Panc1 (cell line): ENCODE results near the gene UMAD1. TPM values are rescaled to one million over a fixed set of nuclear protein-coding genes. Genes with fewer than 3 reads are reported as not detected.

Experiments
- ATAC-seq: fragments of 200-7000 bp; cut with Tn5 transposase; 2 replicates; pipeline ENCODE4 v1.9.1; 2020; ENCODE audit warnings: mild to moderate bottlenecking, moderate library complexity
- BruUV-seq: library from RNA; stranded (reverse); fragments of 400-500 nt; replicated peaks from 2 replicates; lab custom pipeline; 2021; lab: Mats Ljungman, UMichigan
- CTCF ChIA-PET: fragments of 300-600 bp; sonication (Branson Sonifier 250); formaldehyde crosslinking; loops from one replicate; lab custom pipeline; 2022; ENCODE audit warnings: antibody characterized with exemption; lab: Charles Lee
- POLR2A ChIA-PET: fragments of 300-600 bp; sonication (Branson Sonifier 250); formaldehyde crosslinking; loops from one replicate; lab custom pipeline; 2022; ENCODE audit warnings: antibody characterized with exemption; lab: Charles Lee
- DNase-seq: peaks from one replicate; pipeline ENCODE4 v3.0.0-alpha.2; 2010; ENCODE audit warnings: low read depth, low spot score
- H3K27ac ChIP-seq: 2 replicates; pipeline ENCODE4 v1.5.1; 2011; ENCODE audit warnings: mild to moderate bottlenecking, low read length, inconsistent platforms
- H3K27me3 ChIP-seq: fragments of 200-500 bp; sonication (Bioruptor generic); 2 replicates; pipeline ENCODE4 v1.6.0; 2014; ENCODE audit warnings: low read length, inconsistent platforms; ENCODE audit not compliant: control insufficient read depth, insufficient read depth
- H3K36me3 ChIP-seq: fragments of 200-500 bp; sonication (Bioruptor generic); 2 replicates; pipeline ENCODE4 v1.5.1; 2014; ENCODE audit warnings: inconsistent platforms, mild to moderate bottlenecking, low read length, moderate library complexity; ENCODE audit not compliant: control insufficient read depth, insufficient read depth
- H3K4me1 ChIP-seq: 2 replicates; pipeline ENCODE4 v1.5.1; 2011; ENCODE audit warnings: inconsistent platforms, mild to moderate bottlenecking, low read length, moderate library complexity; ENCODE audit not compliant: control insufficient read depth, insufficient read depth
- H3K4me3 ChIP-seq, 2 experiments: 2 replicates each; pipeline ENCODE4 v1.5.1; 2011 to 2012; ENCODE audit warnings: low read depth in 2 of 2, low read length in 2 of 2, mild to moderate bottlenecking in 2 of 2, inconsistent platforms in 1 of 2, moderate library complexity in 1 of 2
- H3K9me3 ChIP-seq: fragments of 200-500 bp; sonication (Bioruptor generic); 2 replicates; pipeline ENCODE4 v1.5.1; 2014; ENCODE audit warnings: low read depth, mild to moderate bottlenecking, inconsistent platforms, low read length, moderate library complexity; ENCODE audit not compliant: control insufficient read depth, insufficient read depth
- POLR2AphosphoS5 ChIP-seq: IDR thresholded peaks from 2 replicates; pipeline ENCODE4 v1.6.1; 2012; ENCODE audit warnings: mild to moderate bottlenecking, low read depth, low read length, moderate library complexity
- SIN3A ChIP-seq: IDR thresholded peaks from 2 replicates; pipeline ENCODE4 v1.6.1; 2012; ENCODE audit warnings: low read depth, mild to moderate bottlenecking, low read length, moderate library complexity, borderline replicate concordance; ENCODE audit not compliant: insufficient read depth
- TCF7L2 ChIP-seq: IDR thresholded peaks from 2 replicates; pipeline ENCODE4 v1.6.1; 2011; ENCODE audit warnings: mild to moderate bottlenecking, low read depth, low read length, inconsistent platforms
- in situ Hi-C: cut with HindIII; loops from 2 replicates; pipeline ENCODE4 v1.10.0; 2016; ENCODE audit warnings: low sequenced_read_pairs, low pct_unique_long_range_greater_than_20kb
- intact Hi-C: fragments of 100-400 bp; cut with micrococcal nuclease; formaldehyde crosslinking; loops from one replicate; pipeline ENCODE4 v1.10.0; 2022; ENCODE audit not compliant: unreplicated experiment
- total RNA-seq: library from RNA; stranded (reverse); gene quantifications from one replicate; pipeline ENCODE4 v1.2.1, GENCODE V29; 2021; ENCODE audit not compliant: unreplicated experiment
- TF ChIP-seq, protein P1 (sequence below), 2 experiments: IDR thresholded peaks; 2 replicates each; pipeline ENCODE4 v1.6.1; 2011 to 2012; ENCODE audit warnings: low read depth in 2 of 2, control low read depth in 1 of 2, low read length in 1 of 2, mild to moderate bottlenecking in 1 of 2, moderate library complexity in 1 of 2; ENCODE audit not compliant: insufficient read depth in 1 of 2
- TF ChIP-seq, protein P2 (sequence below): fragments of 450-650 bp; IDR thresholded peaks from 2 replicates; pipeline ENCODE4 v1.5.1; 2017; ENCODE audit warnings: mild to moderate bottlenecking

Gene UMAD1
- total RNA-seq, 1 experiment from 2014 or later: 19.9 TPM

DNA sequence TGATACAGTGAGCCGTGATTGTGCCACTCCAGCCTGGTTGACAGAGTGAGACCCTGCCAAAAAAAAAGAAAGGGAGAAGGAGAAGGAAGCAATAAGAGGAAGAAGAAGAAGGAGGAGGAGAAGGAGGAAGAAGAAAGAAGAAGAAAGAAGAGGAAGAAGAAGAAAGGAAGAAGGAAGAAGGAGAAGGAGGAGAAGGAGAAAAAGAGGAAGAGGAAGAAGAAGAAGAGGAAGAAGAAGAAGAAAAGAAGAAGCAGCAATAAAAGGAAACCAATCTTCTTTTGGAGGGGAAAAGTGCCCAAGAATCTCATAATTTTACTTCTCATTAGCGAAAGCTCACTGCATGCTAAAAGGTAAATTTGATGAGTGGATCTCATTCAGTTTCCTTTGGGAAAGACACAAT, 242.3 kb downstream of the UMAD1 start:
- no TSS peak for BruUV-seq
- Histone ChIP-seq H3K4me1 (no peaks in the 10 kb centered on the region), H3K4me3 (no peak overlapping the region), H3K36me3 (no peaks in the 10 kb centered on the region), H3K9me3 (no peaks in the 10 kb centered on the region), H3K27me3 (no peaks in the 10 kb centered on the region), H3K27ac (no peak overlapping the region)
- intact Hi-C loops (no loop called here), in situ Hi-C loops (no loop called here)
- DNase-seq (no peak), ATAC-seq (no peak)
- CTCF ChIA-PET: no interaction called here
- TF ChIP-seq TCF7L2 (no peak), POLR2AphosphoS5 (no peak), SIN3A (no peak)
- TF ChIP-seq, protein P1, sequence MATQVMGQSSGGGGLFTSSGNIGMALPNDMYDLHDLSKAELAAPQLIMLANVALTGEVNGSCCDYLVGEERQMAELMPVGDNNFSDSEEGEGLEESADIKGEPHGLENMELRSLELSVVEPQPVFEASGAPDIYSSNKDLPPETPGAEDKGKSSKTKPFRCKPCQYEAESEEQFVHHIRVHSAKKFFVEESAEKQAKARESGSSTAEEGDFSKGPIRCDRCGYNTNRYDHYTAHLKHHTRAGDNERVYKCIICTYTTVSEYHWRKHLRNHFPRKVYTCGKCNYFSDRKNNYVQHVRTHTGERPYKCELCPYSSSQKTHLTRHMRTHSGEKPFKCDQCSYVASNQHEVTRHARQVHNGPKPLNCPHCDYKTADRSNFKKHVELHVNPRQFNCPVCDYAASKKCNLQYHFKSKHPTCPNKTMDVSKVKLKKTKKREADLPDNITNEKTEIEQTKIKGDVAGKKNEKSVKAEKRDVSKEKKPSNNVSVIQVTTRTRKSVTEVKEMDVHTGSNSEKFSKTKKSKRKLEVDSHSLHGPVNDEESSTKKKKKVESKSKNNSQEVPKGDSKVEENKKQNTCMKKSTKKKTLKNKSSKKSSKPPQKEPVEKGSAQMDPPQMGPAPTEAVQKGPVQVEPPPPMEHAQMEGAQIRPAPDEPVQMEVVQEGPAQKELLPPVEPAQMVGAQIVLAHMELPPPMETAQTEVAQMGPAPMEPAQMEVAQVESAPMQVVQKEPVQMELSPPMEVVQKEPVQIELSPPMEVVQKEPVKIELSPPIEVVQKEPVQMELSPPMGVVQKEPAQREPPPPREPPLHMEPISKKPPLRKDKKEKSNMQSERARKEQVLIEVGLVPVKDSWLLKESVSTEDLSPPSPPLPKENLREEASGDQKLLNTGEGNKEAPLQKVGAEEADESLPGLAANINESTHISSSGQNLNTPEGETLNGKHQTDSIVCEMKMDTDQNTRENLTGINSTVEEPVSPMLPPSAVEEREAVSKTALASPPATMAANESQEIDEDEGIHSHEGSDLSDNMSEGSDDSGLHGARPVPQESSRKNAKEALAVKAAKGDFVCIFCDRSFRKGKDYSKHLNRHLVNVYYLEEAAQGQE (IDR thresholded peaks at IDR 0.05; ENCODE audit: insufficient read depth in 1 of 2, low read depth in 2 of 2, low read length in 1 of 2): no peak
- TF ChIP-seq, protein P2, sequence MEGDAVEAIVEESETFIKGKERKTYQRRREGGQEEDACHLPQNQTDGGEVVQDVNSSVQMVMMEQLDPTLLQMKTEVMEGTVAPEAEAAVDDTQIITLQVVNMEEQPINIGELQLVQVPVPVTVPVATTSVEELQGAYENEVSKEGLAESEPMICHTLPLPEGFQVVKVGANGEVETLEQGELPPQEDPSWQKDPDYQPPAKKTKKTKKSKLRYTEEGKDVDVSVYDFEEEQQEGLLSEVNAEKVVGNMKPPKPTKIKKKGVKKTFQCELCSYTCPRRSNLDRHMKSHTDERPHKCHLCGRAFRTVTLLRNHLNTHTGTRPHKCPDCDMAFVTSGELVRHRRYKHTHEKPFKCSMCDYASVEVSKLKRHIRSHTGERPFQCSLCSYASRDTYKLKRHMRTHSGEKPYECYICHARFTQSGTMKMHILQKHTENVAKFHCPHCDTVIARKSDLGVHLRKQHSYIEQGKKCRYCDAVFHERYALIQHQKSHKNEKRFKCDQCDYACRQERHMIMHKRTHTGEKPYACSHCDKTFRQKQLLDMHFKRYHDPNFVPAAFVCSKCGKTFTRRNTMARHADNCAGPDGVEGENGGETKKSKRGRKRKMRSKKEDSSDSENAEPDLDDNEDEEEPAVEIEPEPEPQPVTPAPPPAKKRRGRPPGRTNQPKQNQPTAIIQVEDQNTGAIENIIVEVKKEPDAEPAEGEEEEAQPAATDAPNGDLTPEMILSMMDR: no peak
- POLR2A ChIA-PET: interaction anchor here (0.8 kb wide), 1 partner anchor 19 kb away, joined by 5 read pairs; no protein-coding TSS in a partner anchor

DNA sequence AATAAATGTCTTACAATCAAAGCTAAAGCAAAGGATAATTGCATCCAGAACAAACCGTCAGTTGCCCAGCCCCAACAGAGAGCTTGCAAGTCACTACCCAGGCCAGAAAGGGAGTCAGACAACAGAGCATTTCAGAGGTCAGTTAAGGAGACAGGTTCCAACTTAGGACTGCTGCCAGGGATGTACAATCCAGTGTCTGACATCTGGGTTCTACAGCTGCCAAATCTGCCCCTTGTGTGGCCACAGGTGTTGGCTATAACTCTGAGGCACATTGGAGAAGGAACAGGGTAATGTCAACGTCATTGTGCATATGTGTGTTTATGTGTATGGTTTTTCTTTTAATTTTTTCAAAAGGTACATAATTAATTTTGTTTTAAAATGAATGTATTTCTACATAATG, 242.8 kb downstream of the UMAD1 start:
- Histone ChIP-seq H3K4me3 (no peak overlapping the region), H3K4me1 (no peaks in the 10 kb centered on the region), H3K27ac (no peak overlapping the region), H3K36me3 (no peaks in the 10 kb centered on the region), H3K27me3 (no peaks in the 10 kb centered on the region), H3K9me3 (no peaks in the 10 kb centered on the region)
- DNase-seq: no peak
- TF ChIP-seq TCF7L2 (no peak), SIN3A (no peak), POLR2AphosphoS5 (no peak)
- TF ChIP-seq, protein P2: no peak
- TF ChIP-seq, protein P1 (IDR thresholded peaks at IDR 0.05; ENCODE audit: insufficient read depth in 1 of 2, low read depth in 2 of 2, low read length in 1 of 2): no peak
- in situ Hi-C loops: no loop called here
- intact Hi-C loops: no loop called here
- POLR2A ChIA-PET: interaction anchor here (1.0 kb wide), 1 partner anchor 60 kb away, joined by 10 read pairs; no protein-coding TSS in a partner anchor
- ATAC-seq: no peak
- TSS peak; percentile 29 for BruUV-seq
- CTCF ChIA-PET: no interaction called here
